ENCODE measurements around the gene C7orf33. TPM values are rescaled to one million over a fixed set of nuclear protein-coding genes. Genes with fewer than 3 reads are reported as not detected.
"Not testable (repeated sequence)": the region's sequence is repeated elsewhere in the genome, so short reads cannot be mapped to it uniquely, and the experiment has no call there.

The C7orf33 gene
- total and polyA plus RNA-seq, 5 donors from 2014 or later: not detected

- H3K9me3 Mint-ChIP-seq: no peaks in the 10 kb centered on the region
- H3K27me3 Mint-ChIP-seq: peaks cover 30% of the 10 kb centered on the region
- Histone ChIP-seq H3K36me3 (ENCODE audit: control insufficient read depth, insufficient read depth, low read length) (no peaks in the 10 kb centered on the region), H3K27ac (ENCODE audit: insufficient read depth, low read length, poor library complexity, severe bottlenecking) (no peak overlapping the region), H3K9me3 (ENCODE audit: control insufficient read depth in 2 of 2, low read length in 2 of 2) (no peaks in the 10 kb centered on the region), H3K4me1 (ENCODE audit: control insufficient read depth, insufficient read depth, low read length, poor library complexity, severe bottlenecking) (no peaks in the 10 kb centered on the region), H3K4me3 (ENCODE audit: low read depth, low read length) (no peak overlapping the region), H3K27me3 (ENCODE audit: control insufficient read depth, insufficient read depth, low read length) (peaks cover 10% of the 10 kb centered on the region)
- no peak overlapping the region for H3K4me3 Mint-ChIP-seq
- H3K36me3 Mint-ChIP-seq: no peaks in the 10 kb centered on the region
- no peak for DNase-seq
- no peak for ATAC-seq (ENCODE audit: low read depth in 2 of 2)
- H3K4me1 Mint-ChIP-seq: no peaks in the 10 kb centered on the region
- H3K27ac Mint-ChIP-seq: no peak overlapping the region
Measured at GRCh38 chr7:148556892-148557291, 33.7 kb upstream of the C7orf33 start.

GRCh38 chr7:148558914-148559313 is 31.7 kb upstream of the C7orf33 start:
- H3K9me3 ChIP-seq (ENCODE audit: control insufficient read depth in 2 of 2, low read length in 2 of 2): no peaks in the 10 kb centered on the region
- peaks cover 3% of the 10 kb centered on the region for H3K4me1 ChIP-seq (ENCODE audit: control insufficient read depth, insufficient read depth, low read length, poor library complexity, severe bottlenecking)
- Mint-ChIP-seq H3K36me3 (no peaks in the 10 kb centered on the region), H3K27me3 (peaks cover 19% of the 10 kb centered on the region), H3K9me3 (no peaks in the 10 kb centered on the region), H3K4me3 (no peak overlapping the region), H3K27ac (no peak overlapping the region), H3K4me1 (peaks cover 3 to 6% (median 4%) of the 10 kb centered on the region in 4 donors)
- H3K27me3 ChIP-seq (ENCODE audit: control insufficient read depth, insufficient read depth, low read length): peaks cover 10% of the 10 kb centered on the region
- DNase-seq (peak in 1 of 3 donors; percentile 4), ATAC-seq (ENCODE audit: low read depth in 2 of 2) (no peak)
- H3K27ac ChIP-seq (ENCODE audit: insufficient read depth, low read length, poor library complexity, severe bottlenecking): no peak overlapping the region
- H3K4me3 ChIP-seq (ENCODE audit: low read depth, low read length): no peak overlapping the region
- no peaks in the 10 kb centered on the region for H3K36me3 ChIP-seq (ENCODE audit: control insufficient read depth, insufficient read depth, low read length)

- no peak overlapping the region for H3K4me3 Mint-ChIP-seq
- H3K27me3 Mint-ChIP-seq: peaks cover 5% of the 10 kb centered on the region
- Histone ChIP-seq H3K4me3 (ENCODE audit: low read depth, low read length) (no peak overlapping the region), H3K36me3 (ENCODE audit: control insufficient read depth, insufficient read depth, low read length) (no peaks in the 10 kb centered on the region), H3K9me3 (ENCODE audit: control insufficient read depth in 2 of 2, low read length in 2 of 2) (no peaks in the 10 kb centered on the region), H3K27ac (ENCODE audit: insufficient read depth, low read length, poor library complexity, severe bottlenecking) (no peak overlapping the region), H3K4me1 (ENCODE audit: control insufficient read depth, insufficient read depth, low read length, poor library complexity, severe bottlenecking) (peaks cover 17% of the 10 kb centered on the region), H3K27me3 (ENCODE audit: control insufficient read depth, insufficient read depth, low read length) (peaks cover 10% of the 10 kb centered on the region)
- H3K9me3 Mint-ChIP-seq: no peaks in the 10 kb centered on the region
- no peaks in the 10 kb centered on the region for H3K36me3 Mint-ChIP-seq
- H3K4me1 Mint-ChIP-seq: peaks cover 7 to 19% (median 16%) of the 10 kb centered on the region in 4 donors
- ATAC-seq (ENCODE audit: low read depth in 2 of 2): no peak
- H3K27ac Mint-ChIP-seq: no peak overlapping the region
- DNase-seq: no peak
Measured at GRCh38 chr7:148561099-148561498, 29.5 kb upstream of the C7orf33 start.

GRCh38 chr7:148563583-148564274 is 26.8 kb upstream of the C7orf33 start:
- peaks cover 6% of the 10 kb centered on the region for H3K27me3 ChIP-seq (ENCODE audit: control insufficient read depth, insufficient read depth, low read length)
- DNase-seq: no peak
- peak overlapping the region; percentile 59 for H3K4me3 ChIP-seq (ENCODE audit: low read depth, low read length)
- peaks cover 17% of the 10 kb centered on the region for H3K4me1 ChIP-seq (ENCODE audit: control insufficient read depth, insufficient read depth, low read length, poor library complexity, severe bottlenecking)
- Mint-ChIP-seq H3K4me1 (peaks cover 7 to 21% (median 16%) of the 10 kb centered on the region in 4 donors), H3K36me3 (no peaks in the 10 kb centered on the region), H3K27ac (peak overlapping the region in 2 of 3 donors; percentile 63 to 87), H3K9me3 (no peaks in the 10 kb centered on the region), H3K27me3 (no peaks in the 10 kb centered on the region), H3K4me3 (peak overlapping the region; percentile 5 to 72 (median 38))
- peak overlapping the region; percentile 1 for H3K27ac ChIP-seq (ENCODE audit: insufficient read depth, low read length, poor library complexity, severe bottlenecking)
- H3K9me3 ChIP-seq (ENCODE audit: control insufficient read depth in 2 of 2, low read length in 2 of 2): no peaks in the 10 kb centered on the region
- ATAC-seq (ENCODE audit: low read depth in 2 of 2): no peak
- no peaks in the 10 kb centered on the region for H3K36me3 ChIP-seq (ENCODE audit: control insufficient read depth, insufficient read depth, low read length)

GRCh38 chr7:148564275-148564951 is 26.2 kb upstream of the C7orf33 start:
- Mint-ChIP-seq H3K4me3 (peak overlapping the region; percentile 16 to 72 (median 49)), H3K27ac (peak overlapping the region; percentile 50 to 87 (median 63)), H3K4me1 (peaks cover 7 to 21% (median 16%) of the 10 kb centered on the region in 4 donors)
- not testable (repeated sequence) for H3K27me3 Mint-ChIP-seq; H3K36me3 ChIP-seq (ENCODE audit: control insufficient read depth, insufficient read depth, low read length); ATAC-seq (ENCODE audit: low read depth in 2 of 2); H3K36me3 Mint-ChIP-seq; H3K9me3 Mint-ChIP-seq; H3K27me3 ChIP-seq (ENCODE audit: control insufficient read depth, insufficient read depth, low read length); H3K9me3 ChIP-seq (ENCODE audit: control insufficient read depth in 2 of 2, low read length in 2 of 2)
- Histone ChIP-seq H3K27ac (ENCODE audit: insufficient read depth, low read length, poor library complexity, severe bottlenecking) (peak overlapping the region; percentile 1), H3K4me1 (ENCODE audit: control insufficient read depth, insufficient read depth, low read length, poor library complexity, severe bottlenecking) (peaks cover 17% of the 10 kb centered on the region), H3K4me3 (ENCODE audit: low read depth, low read length) (peak overlapping the region; percentile 59)
- peak in 1 of 3 donors; percentile 61 for DNase-seq

GRCh38 chr7:148566736-148567135 is 23.8 kb upstream of the C7orf33 start:
- Mint-ChIP-seq H3K27ac (no peak overlapping the region), H3K4me3 (no peak overlapping the region), H3K27me3 (peaks cover 6% of the 10 kb centered on the region), H3K4me1 (peaks cover 7 to 21% (median 16%) of the 10 kb centered on the region in 4 donors), H3K9me3 (no peaks in the 10 kb centered on the region), H3K36me3 (no peaks in the 10 kb centered on the region)
- no peak for ATAC-seq (ENCODE audit: low read depth in 2 of 2)
- H3K4me3 ChIP-seq (ENCODE audit: low read depth, low read length): no peak overlapping the region
- H3K36me3 ChIP-seq (ENCODE audit: control insufficient read depth, insufficient read depth, low read length): no peaks in the 10 kb centered on the region
- H3K9me3 ChIP-seq (ENCODE audit: control insufficient read depth in 2 of 2, low read length in 2 of 2): no peaks in the 10 kb centered on the region
- no peaks in the 10 kb centered on the region for H3K27me3 ChIP-seq (ENCODE audit: control insufficient read depth, insufficient read depth, low read length)
- peaks cover 17% of the 10 kb centered on the region for H3K4me1 ChIP-seq (ENCODE audit: control insufficient read depth, insufficient read depth, low read length, poor library complexity, severe bottlenecking)
- H3K27ac ChIP-seq (ENCODE audit: insufficient read depth, low read length, poor library complexity, severe bottlenecking): no peak overlapping the region
- DNase-seq: no peak

DNA sequence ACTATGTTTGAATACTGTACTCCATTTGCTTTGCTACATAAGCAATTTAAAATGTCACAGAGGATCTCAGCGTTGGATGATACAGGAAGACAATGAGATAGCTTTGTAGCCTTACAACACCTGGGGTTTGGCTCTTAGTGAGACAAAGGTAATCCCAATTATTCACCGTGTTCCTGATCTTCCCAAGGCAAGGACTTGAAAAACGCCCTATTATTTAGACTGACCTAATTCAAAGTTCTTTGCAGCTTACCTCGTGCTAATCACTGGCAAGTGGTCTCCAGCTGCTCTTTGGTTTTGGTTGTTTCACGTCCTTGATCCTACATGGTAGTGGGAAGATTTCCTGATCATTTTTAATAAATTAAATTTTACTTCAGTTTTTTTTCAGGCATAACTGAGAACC is 23.0 kb upstream of the C7orf33 start:
- no peak overlapping the region for H3K27ac Mint-ChIP-seq
- no peak for DNase-seq
- no peak for ATAC-seq (ENCODE audit: low read depth in 2 of 2)
- H3K27ac ChIP-seq (ENCODE audit: insufficient read depth, low read length, poor library complexity, severe bottlenecking): no peak overlapping the region
- no peaks in the 10 kb centered on the region for H3K9me3 Mint-ChIP-seq
- H3K4me1 Mint-ChIP-seq: peaks cover 7 to 21% (median 16%) of the 10 kb centered on the region in 4 donors
- no peaks in the 10 kb centered on the region for H3K27me3 ChIP-seq (ENCODE audit: control insufficient read depth, insufficient read depth, low read length)
- H3K9me3 ChIP-seq (ENCODE audit: control insufficient read depth in 2 of 2, low read length in 2 of 2): no peaks in the 10 kb centered on the region
- H3K27me3 Mint-ChIP-seq: peaks cover 6% of the 10 kb centered on the region
- H3K4me1 ChIP-seq (ENCODE audit: control insufficient read depth, insufficient read depth, low read length, poor library complexity, severe bottlenecking): peaks cover 17% of the 10 kb centered on the region
- no peaks in the 10 kb centered on the region for H3K36me3 Mint-ChIP-seq
- H3K36me3 ChIP-seq (ENCODE audit: control insufficient read depth, insufficient read depth, low read length): no peaks in the 10 kb centered on the region
- H3K4me3 Mint-ChIP-seq: no peak overlapping the region
- H3K4me3 ChIP-seq (ENCODE audit: low read depth, low read length): no peak overlapping the region
